ENCODE data around the gene CBX7. TPM values are rescaled to one million over a fixed set of nuclear protein-coding genes. Genes with fewer than 3 reads are reported as not detected.
"Not testable (repeated sequence)": the region's sequence is repeated elsewhere in the genome, so short reads cannot be mapped to it uniquely, and the experiment has no call there.

CBX7 gene
- total RNA-seq, 1 donor from 2014 or later: 4.0 TPM

DNA sequence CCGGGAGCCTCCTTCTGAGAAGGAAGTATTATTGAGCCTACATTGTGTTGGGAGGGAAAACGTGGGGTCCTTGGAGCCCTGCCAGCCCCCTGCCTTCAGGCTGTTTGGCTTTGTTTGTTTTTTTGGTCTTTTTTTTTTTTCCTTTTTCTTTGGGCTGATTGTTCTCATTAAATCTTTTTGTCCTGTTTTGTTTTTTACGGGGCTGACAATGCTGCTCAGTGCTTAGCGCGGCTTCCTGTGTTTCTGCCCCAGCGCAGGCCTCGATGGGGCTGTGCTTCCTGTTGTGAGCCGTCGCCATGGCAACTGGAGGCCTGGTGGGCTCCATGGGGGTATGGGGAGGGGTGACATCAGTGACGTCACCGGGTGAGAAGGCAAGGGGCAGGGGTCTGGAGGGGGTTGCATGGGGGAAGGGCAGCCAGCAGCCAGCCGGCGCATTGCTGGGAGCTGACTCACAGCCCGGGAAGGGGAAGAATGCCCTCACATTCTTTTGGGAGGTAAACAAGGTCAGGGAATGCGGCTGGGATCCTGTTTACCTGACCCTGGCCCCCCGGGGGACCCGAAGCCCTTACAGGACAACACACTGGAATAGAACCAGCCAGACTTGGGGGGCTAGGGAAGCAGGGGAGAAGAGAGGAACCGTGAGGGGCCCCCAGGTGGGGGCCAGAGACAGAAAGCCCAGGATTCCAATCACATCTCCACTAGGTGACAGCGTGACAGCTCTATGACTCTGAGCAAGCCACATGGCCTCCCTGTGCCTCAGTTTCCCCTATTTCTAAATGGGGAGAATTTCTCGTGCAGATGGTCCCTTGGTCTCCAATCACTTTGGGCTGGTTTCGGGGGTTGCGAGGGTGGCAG, 22.2 kb upstream of the CBX7 start:
- DNase-seq: peak; percentile 85

GRCh38 chr22:39173787-39174497, 21.5 kb upstream of the CBX7 start:
- no peak for DNase-seq

DNA sequence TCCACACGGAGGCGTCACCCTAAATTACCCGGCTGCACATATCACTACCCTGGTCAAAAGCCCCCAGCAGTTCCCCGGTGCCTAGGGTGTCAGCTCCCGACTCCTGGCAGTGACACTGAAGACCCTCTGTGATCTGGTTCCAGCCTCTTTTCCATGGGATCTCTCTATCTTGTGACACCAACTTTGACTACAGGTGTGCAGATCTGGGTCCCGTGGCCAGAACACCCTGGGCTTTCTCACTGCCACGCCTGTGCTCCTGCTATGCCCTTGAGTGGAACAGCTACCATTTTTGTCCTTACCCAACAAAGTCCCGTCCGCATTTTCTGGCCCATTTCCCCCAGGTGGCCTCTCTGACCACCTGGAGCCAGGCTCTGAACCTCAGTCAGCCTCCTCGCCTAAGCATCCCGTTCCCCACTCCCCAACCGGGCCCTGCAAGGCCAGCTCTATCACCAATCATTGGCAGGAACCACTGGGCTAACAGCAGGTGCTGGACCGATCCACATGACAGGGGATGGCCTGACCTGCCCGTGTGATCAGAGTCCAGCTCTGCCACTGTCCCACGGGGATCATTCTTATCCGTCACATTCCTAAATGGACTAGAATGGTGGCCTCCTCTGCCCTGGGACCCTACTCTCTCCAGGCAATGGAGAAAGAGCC, 20.7 kb upstream of the CBX7 start:
- no peak for DNase-seq

GRCh38 chr22:39172265-39173049, 20.0 kb upstream of the CBX7 start:
- not testable (repeated sequence) for DNase-seq

DNA sequence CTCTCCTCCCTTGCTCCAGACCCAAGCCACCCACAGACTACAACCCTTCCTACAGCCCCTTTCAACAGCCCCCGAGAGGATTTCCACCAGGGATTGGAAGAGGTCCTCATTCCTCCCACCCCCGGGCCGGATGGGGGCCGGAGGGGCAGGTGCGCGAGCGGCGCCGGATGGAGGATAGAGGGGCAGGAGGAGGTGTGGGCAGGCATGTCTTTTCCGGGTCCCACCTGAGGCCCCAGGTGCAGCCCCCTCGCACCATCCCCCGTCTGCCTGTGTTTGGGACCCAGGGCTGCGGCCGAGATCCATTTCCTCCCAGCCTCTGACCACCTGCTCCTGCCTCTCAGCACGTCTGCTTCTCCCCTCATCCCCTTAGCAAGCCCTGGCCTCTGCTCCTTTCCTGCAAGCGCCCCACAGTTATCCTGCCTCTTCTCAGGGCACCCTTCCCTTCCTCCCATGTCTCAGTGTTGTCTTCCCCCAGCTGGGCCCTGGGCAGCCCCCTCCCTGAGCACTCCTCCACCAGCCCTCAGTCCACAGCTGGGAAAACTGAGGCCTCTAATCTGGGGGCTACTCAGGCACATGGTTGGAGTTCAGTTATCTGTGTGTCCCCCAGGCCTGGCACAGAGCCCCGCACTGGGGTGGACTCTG, 19.3 kb upstream of the CBX7 start:
- DNase-seq: no peak

- DNase-seq: peak; percentile 32
Observed at GRCh38 chr22:39170825-39171622, 18.5 kb upstream of the CBX7 start.

DNA sequence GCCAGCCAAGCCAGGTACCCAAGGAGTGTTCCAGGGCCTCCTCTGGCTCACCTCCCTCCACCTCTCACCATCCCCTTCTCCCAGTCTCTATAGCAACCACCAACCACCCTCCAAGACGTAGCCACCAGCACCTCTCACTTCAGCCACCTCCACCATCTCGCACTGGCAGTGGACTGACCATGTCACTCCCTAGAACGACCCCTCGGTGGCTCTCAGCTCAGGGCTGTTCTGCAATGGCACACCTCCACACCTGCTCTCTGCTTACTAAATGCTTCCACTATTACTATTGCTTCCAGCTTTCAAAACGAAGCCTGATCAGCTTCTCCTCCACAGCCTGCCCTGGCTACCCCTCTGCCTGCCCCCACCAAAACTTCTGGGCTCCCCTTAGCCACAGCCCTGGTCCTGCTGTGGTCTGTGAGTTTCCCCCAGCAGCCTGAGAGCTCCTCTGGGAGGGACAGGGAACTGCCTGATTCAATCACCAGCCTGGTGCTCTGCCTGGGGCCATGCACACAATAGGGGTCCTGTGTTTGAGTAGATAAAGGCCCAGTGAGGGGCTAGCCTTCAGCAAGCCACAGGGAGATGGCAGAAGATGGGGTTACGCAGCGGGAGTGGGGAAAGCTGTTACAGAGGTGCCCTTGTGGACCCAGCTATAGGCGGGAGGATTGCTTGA, 17.5 kb upstream of the CBX7 start:
- no peak for DNase-seq

DNA sequence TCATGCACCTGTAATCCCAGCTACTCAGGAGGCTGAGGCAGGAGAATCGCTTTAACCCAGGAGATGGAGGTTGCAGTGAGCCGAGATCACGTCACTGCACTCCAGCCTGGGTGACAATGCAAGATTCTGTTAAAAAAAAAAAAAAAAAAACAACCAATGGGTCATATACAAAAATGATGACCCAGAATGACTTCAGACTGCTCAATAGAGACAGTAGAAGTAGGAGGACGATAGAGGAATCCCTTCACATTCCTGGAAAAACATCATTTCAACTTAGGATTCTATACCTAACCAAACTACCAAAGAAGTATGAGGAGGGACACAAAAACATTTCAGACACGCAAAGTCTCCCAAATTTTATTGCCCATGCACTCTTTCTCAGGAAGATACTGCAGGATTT, 14.1 kb upstream of the CBX7 start:
- DNase-seq: no peak

- not testable (repeated sequence) for DNase-seq
Observed at GRCh38 chr22:39156093-39156492, 3.6 kb upstream of the CBX7 start.

DNA sequence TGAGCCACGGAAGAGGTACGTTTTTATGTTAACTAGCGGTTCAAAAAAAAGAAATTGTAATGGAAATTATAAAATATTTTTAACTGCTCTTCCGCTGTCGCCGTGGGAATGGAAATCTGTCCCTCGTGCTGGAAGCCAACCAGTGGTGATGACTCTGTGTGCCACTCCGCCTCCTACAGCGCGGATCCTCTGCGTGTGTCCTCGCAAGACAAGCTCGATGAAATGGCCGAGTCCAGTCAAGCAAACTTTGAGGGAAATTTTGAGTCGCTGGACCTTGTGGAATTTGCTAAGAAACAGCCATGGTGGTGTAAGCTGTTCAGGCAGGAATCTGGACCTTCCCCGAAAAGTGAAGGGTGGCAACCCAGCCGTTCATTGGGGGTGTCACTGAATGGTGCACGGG, 2.9 kb upstream of the CBX7 start:
- no peak for DNase-seq

- DNase-seq: no peak
Observed at GRCh38 chr22:39153220-39153717, 789 bp upstream of the CBX7 start.

DNA sequence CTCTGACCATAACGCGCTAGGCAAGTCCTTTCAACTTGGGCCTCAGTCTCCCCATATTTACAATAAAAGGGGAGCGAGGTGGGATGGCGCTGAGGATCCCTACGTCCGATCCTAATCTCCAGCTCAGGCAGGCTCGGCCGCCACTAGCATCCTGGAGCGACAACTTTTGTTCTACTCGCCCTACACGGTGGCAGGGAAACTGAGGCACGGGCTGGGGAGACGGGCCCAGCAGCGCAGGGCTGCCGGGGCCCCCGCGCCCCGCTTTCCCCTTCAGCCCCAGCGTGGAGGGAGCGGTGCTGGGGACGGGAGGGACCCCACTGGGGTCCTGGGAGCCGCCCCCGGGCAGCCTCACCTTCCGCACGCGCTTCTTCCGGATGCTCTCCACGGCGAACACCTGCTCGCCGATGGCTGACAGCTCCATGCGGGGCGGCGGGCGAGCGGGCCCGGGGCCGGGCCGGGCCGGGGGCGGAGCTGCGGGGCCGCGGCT, 413 bp downstream of the CBX7 start:
- DNase-seq: no peak

DNA sequence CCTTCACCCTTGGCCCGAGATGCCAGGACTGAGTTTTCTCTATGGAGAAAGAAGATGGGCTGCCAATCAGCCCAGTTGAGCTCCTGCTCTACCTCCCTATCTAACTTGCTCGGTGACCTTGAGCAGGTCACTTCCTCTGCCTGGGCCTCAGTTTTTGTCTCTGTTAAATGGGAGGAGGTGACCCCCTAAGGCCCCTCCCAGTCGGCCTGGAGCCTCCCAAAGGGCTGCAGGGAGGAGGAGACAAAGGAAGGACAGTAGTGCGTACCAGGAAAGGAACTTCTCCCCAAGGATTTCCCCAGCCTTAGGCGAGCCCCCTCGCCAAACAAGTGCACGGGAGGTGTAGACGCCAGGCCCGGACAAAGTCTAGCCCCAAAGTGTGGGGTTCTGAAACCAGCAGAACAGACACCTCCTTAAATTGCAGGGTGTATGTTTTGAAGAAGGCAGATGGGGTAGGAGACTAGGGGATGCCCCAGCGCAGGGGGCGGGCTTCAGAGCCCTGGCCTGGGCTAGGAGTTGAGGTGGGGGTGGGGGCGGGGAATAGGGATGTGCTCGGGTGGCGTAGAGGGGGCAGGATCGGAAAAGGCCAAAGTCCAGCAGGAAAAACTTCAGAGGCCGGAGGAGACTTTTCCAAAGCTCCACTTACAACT, 1.0 kb downstream of the CBX7 start:
- DNase-seq: no peak

GRCh38 chr22:39150848-39151215, 1.6 kb downstream of the CBX7 start:
- no peak for DNase-seq

DNA sequence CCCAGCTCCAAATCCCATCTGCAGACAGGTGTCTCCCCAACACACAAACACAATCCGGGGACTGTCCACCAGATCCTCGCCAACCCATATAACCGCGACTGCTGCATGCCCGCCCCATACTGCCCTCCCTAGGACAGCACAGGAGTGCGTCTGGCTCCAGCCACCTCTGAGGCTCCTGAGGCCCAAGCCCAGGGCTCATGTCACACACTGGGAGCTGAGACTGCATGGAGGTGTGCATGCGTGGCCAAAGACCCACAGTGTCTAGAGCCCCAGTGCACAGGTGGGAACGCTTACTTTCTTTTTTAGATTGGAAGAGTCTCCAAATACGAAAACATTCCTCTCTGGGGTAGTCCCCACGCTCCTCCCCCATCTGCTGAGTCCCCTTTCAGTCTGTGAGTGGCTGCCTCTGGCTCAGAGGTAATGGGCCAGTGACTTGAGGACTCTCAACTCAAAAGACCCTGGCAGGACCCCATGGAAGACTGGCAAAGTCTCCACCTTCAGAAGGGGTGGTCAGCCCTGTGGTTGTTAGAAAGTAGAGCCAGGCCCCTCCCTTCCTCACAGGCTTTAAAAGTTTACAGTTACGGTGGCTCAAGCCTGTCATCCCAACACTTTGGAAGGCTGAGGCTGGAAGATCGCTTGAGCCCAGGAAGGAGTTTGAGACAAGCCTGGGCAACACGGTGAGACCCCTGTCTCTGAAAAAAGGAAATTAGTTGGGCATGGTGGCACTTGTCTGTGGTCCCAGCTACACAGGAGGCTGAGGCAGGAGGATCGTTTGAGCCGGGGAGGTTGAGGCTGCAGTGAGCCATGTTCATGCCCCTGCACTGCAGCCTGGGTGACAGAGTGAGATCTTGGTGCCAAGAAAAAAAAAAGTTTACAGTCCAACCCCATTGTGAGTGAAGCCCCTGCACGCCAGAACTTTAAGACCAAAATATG, 2.3 kb downstream of the CBX7 start:
- no peak for DNase-seq

DNA sequence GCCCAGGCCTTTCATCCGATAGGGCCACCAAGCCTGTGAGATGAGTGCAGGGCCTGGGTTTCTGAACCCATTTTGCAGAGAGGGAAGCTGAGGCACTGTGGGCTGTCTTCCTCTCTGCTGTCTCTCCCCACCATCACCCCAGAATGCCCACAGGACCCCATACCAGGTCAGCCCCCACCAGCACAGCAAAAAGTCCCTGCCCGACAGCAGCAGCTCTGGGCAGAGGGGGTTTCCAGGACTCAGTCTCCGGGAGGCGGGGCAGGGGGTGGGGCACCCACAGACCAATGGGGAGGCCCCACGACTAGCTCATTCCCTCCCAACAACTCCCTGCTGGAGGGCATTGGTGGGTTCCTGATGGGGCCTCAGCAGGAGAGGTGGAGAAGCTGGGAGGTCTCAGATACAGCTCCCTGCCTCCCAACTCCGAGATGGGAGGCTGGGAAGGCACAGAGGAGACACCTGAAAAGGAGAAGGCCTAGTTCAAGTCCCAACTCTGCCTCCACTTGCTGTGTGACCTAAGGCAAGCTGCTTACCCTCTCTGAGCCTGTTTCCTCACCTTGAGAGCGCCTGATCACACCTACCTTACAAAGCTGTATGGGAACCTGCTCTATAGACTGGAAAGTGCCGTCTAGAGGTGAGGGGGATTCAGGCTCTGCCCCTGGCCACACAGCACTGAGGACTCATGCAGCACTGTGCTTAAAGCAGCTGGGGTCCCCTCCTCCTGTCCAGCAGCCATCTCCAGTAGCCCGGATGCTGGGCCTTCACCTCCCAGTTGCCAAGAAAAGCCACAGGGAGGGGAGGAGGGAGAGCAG, 3.5 kb downstream of the CBX7 start:
- DNase-seq: no peak

- no peak for DNase-seq
Observed at GRCh38 chr22:39148026-39148726, 4.3 kb downstream of the CBX7 start.

All from skin of body (tissue), 2 donors.